GM12878 (cell line): ENCODE data around the gene ITGB3BP. TPM values are rescaled to one million over a fixed set of nuclear protein-coding genes. Genes with fewer than 3 reads are reported as not detected.

Source experiments
- ATAC-seq: fragments of 200-7000 bp; cut with Tn5 transposase; 3 replicates; pipeline ENCODE4 v1.9.1; 2020; ENCODE audit warnings: mild to moderate bottlenecking, moderate library complexity
- BruUV-seq: library from RNA; stranded (reverse); fragments of 400-500 nt; replicated peaks from 2 replicates; lab custom pipeline; 2021; lab: Mats Ljungman, UMichigan
- CTCF ChIA-PET: fragments of 300-600 bp; sonication (Branson Sonifier 250); formaldehyde crosslinking; extraction: SDS; loops from one replicate; lab custom pipeline; 2021; ENCODE audit warnings: inconsistent platforms; lab: Yijun Ruan, JAX
- POLR2A ChIA-PET: fragments of 350-600 bp; formaldehyde crosslinking; extraction: SDS; loops from one replicate; lab custom pipeline; 2021; ENCODE audit warnings: inconsistent platforms; lab: Charles Lee
- RAD21 ChIA-PET: fragments of 300-600 bp; sonication (Branson Sonifier 250); formaldehyde crosslinking; loops from one replicate; lab custom pipeline; 2023; ENCODE audit warnings: antibody characterized with exemption; ENCODE audit not compliant: unreplicated experiment; lab: Charles Lee
- SMC1A ChIA-PET: fragments of 300-600 bp; sonication (Branson Sonifier 250); formaldehyde crosslinking; loops from one replicate; lab custom pipeline; 2023; ENCODE audit not compliant: unreplicated experiment, uncharacterized antibody; lab: Charles Lee
- DNase-seq: peaks from one replicate; pipeline ENCODE4 v3.0.0-alpha.2; 2011; ENCODE audit warnings: low read depth, low spot score
- FAIRE-seq: peaks from 3 replicates; lab custom pipeline; 2011; peaks lifted over from hg19 to GRCh38; lab: Jason Lieb, UNC
- H2AFZ ChIP-seq: 2 replicates; pipeline ENCODE4 v1.6.0; 2011; ENCODE audit warnings: low read depth, low read length, control low read depth; ENCODE audit not compliant: control insufficient read depth
- H3K27ac ChIP-seq: 2 replicates; pipeline ENCODE4 v1.5.1; 2011; ENCODE audit warnings: control low read depth; ENCODE audit not compliant: control insufficient read depth, insufficient read depth
- H3K27me3 ChIP-seq, 2 experiments: replicated peaks in 1 of 2; 2 replicates each; pipeline versions ENCODE4 v1.6.0 to v1.6.1; 2011; ENCODE audit warnings: low read length in 1 of 2; ENCODE audit not compliant: control insufficient read depth in 2 of 2, insufficient read depth in 2 of 2
- H3K36me3 ChIP-seq, 2 experiments: 2 replicates each; pipeline ENCODE4 v1.5.1; 2011; ENCODE audit warnings: low read length in 1 of 2; ENCODE audit not compliant: control insufficient read depth in 2 of 2, insufficient read depth in 2 of 2
- H3K4me1 ChIP-seq: 2 replicates; pipeline ENCODE4 v1.6.1; 2011; ENCODE audit warnings: mild to moderate bottlenecking, low read length, moderate library complexity, mixed read lengths; ENCODE audit not compliant: control insufficient read depth, insufficient read depth
- H3K4me2 ChIP-seq: 2 replicates; pipeline ENCODE4 v1.6.0; 2011; ENCODE audit warnings: control low read depth; ENCODE audit not compliant: control insufficient read depth, insufficient read depth
- H3K4me3 ChIP-seq: fragments of 200-600 bp; sonication (generic); 2 replicates; pipeline ENCODE4 v1.5.1; 2016
- H3K79me2 ChIP-seq: 2 replicates; pipeline ENCODE4 v1.6.0; 2011; ENCODE audit warnings: low read length; ENCODE audit not compliant: control insufficient read depth, insufficient read depth
- H3K9ac ChIP-seq: 2 replicates; pipeline ENCODE4 v1.8.0; 2011; ENCODE audit warnings: low read length, control low read depth, mixed read lengths; ENCODE audit not compliant: control insufficient read depth, insufficient read depth
- H3K9me3 ChIP-seq: replicated peaks from 3 replicates; pipeline ENCODE4 v1.5.1; 2011; ENCODE audit warnings: mild to moderate bottlenecking, low read length; ENCODE audit not compliant: control insufficient read depth, insufficient read depth
- H4K20me1 ChIP-seq: 2 replicates; pipeline ENCODE4 v1.6.0; 2011; ENCODE audit not compliant: control insufficient read depth, insufficient read depth
- BCL11A ChIP-seq: IDR thresholded peaks from 2 replicates; pipeline ENCODE4 v1.6.1; 2011; ENCODE audit warnings: low read depth, low read length
- CTCF ChIP-seq, 3 experiments: IDR thresholded peaks in 2 of 3; conservative IDR thresholded peaks in 1 of 3; 2 replicates each; pipeline ENCODE4 v1.5.1; 2011; ENCODE audit warnings: low read depth in 3 of 3, low read length in 3 of 3, mild to moderate bottlenecking in 3 of 3, control low read depth in 2 of 3, moderate library complexity in 2 of 3, inconsistent platforms in 1 of 3, mixed read lengths in 1 of 3; ENCODE audit not compliant: control insufficient read depth in 2 of 3, insufficient read depth in 1 of 3; ENCODE audit errors: extremely low read depth in 1 of 3
- E4F1 ChIP-seq: fragments of 450-650 bp; IDR thresholded peaks from 2 replicates; pipeline ENCODE4 v1.6.1; 2018; ENCODE audit warnings: borderline replicate concordance, mild to moderate bottlenecking; ENCODE audit not compliant: partially characterized antibody
- FOXM1 ChIP-seq: IDR thresholded peaks from 2 replicates; pipeline ENCODE4 v1.6.1; 2012; ENCODE audit warnings: low read depth, mild to moderate bottlenecking, inconsistent platforms, low read length, moderate library complexity
- MAX ChIP-seq: IDR thresholded peaks from 2 replicates; pipeline ENCODE4 v1.6.1; 2012; ENCODE audit warnings: low read depth, low read length, improper control_type of control experiment
- SKIL ChIP-seq: fragments of 450-650 bp; IDR thresholded peaks from 2 replicates; pipeline ENCODE4 v1.6.1; 2017; ENCODE audit warnings: mild to moderate bottlenecking, low read depth, inconsistent platforms; ENCODE audit not compliant: poor library complexity, severe bottlenecking
- SREBF1 ChIP-seq: IDR thresholded peaks from 2 replicates; pipeline ENCODE4 v1.6.1; 2012; ENCODE audit warnings: mild to moderate bottlenecking, low read length
- STAT3 ChIP-seq: IDR thresholded peaks from 2 replicates; pipeline ENCODE4 v1.6.1; 2011; ENCODE audit warnings: low read depth, low read length, improper control_type of control experiment
- USF2 ChIP-seq: IDR thresholded peaks from 2 replicates; pipeline ENCODE4 v1.6.1; 2011; ENCODE audit warnings: low read depth, low read length, improper control_type of control experiment, borderline replicate concordance
- ZBED1 ChIP-seq: IDR thresholded peaks from 2 replicates; pipeline ENCODE4 v1.6.1; 2016; ENCODE audit warnings: borderline replicate concordance
- ZBTB11 ChIP-seq: fragments of 450-650 bp; formaldehyde crosslinking; IDR thresholded peaks from 2 replicates; pipeline ENCODE4 v1.5.0; 2022; ENCODE audit warnings: mild to moderate bottlenecking, missing genetic modification characterization
- ZNF384 ChIP-seq: IDR thresholded peaks from 2 replicates; pipeline ENCODE4 v1.6.1; 2012; ENCODE audit warnings: low read depth, mild to moderate bottlenecking, low read length, improper control_type of control experiment, borderline replicate concordance
- ZZZ3 ChIP-seq: IDR thresholded peaks from 2 replicates; pipeline ENCODE4 v1.6.1; 2011; ENCODE audit warnings: low read depth; ENCODE audit not compliant: control insufficient read depth, insufficient read length
- in situ Hi-C: fragments of 300-500 bp; cut with MboI; formaldehyde crosslinking; loops from 9 replicates; pipeline ENCODE4 v1.14.3; 2018; ENCODE audit warnings: mixed read lengths
- intact Hi-C: fragments of 100-400 bp; cut with micrococcal nuclease; formaldehyde crosslinking; loops from one replicate; pipeline ENCODE4 v1.14.2; 2022; ENCODE audit not compliant: unreplicated experiment
- polyA plus RNA-seq, 11 experiments: library from polyadenylated mRNA; depleted of rRNA in 4 of 11; unstranded in 6 of 11; stranded (reverse) in 5 of 11; fragments of >200 nt; fragmentation: Nextera tagmentation in 4 of 11; fragmentation: Illumina TruSeq in 1 of 11; extraction: Ambion mirVana in 4 of 11; extraction: Trizol in 1 of 11; gene quantifications; 1 replicate in 1 of 11; 2 replicates in 10 of 11; pipeline versions ENCODE4 v1.2.1 to v1.2.3, GENCODE V29; 2011 to 2016; ENCODE audit warnings: inconsistent platforms in 2 of 11, missing spikeins in 2 of 11, low read depth in 1 of 11
- total RNA-seq, 4 experiments: library from RNA; depleted of rRNA in 3 of 4; stranded (reverse); fragments of >200 nt in 3 of 4; fragmentation: Illumina TruSeq in 1 of 4; extraction: Trizol in 1 of 4; gene quantifications; 2 replicates each; pipeline versions ENCODE4 v1.2.1 to v1.2.3, GENCODE V29; 2013 to 2021

Gene ITGB3BP
- total and polyA plus RNA-seq, 10 of the 15 experiments (the other 5 are each of a cell fraction or from before 2014, with no cell fraction given): 39.2 to 86.2 (median 61.8) TPM

- intact Hi-C loops (no loop called here), in situ Hi-C loops (no loop called here)
- H4K20me1 ChIP-seq: no peaks in the 10 kb centered on the region
- H3K9me3 ChIP-seq: peaks cover 3% of the 10 kb centered on the region; the same call in 2 of the 3 replicates
- H3K4me3 ChIP-seq: no peak overlapping the region
- ChIA-PET POLR2A (no interaction called here), RAD21 (no interaction called here), CTCF (no interaction called here), SMC1A (no interaction called here)
- H3K27ac ChIP-seq: no peak overlapping the region
- ATAC-seq (no peak), DNase-seq (no peak), FAIRE-seq (no peak)
- no TSS peak for BruUV-seq
- H3K79me2 ChIP-seq: no peaks in the 10 kb centered on the region
- no peak overlapping the region for H3K9ac ChIP-seq
- no peak overlapping the region for H3K4me2 ChIP-seq
- TF ChIP-seq E4F1: no peak
- no peak for TF ChIP-seq SKIL
- no peak for TF ChIP-seq ZBED1
- no peak for TF ChIP-seq SREBF1
- no peak for TF ChIP-seq ZNF384
- no peak for TF ChIP-seq MAX
- no peak for TF ChIP-seq USF2
- no peak for TF ChIP-seq ZBTB11 (CRISPR knock-in tag)
- TF ChIP-seq STAT3: no peak
- TF ChIP-seq FOXM1: no peak
- TF ChIP-seq BCL11A: no peak
- TF ChIP-seq CTCF (IDR thresholded peaks at IDR 0.05 in 2 of 3, conservative IDR thresholded peaks at IDR 0.05 in 1 of 3; ENCODE audit: control insufficient read depth in 2 of 3, extremely low read depth in 1 of 3, insufficient read depth in 1 of 3, low read depth in 3 of 3, low read length in 3 of 3): no peak
- no peak for TF ChIP-seq ZZZ3
- no peak overlapping the region for H2AFZ ChIP-seq
- no peaks in the 10 kb centered on the region for H3K27me3 ChIP-seq
- no peaks in the 10 kb centered on the region for H3K4me1 ChIP-seq
- no peaks in the 10 kb centered on the region; a peak in 1 of 4 replicates for H3K36me3 ChIP-seq
Observed at GRCh38 chr1:63458750-63459149, 64.3 kb downstream of the ITGB3BP start.
